ENCODE results near the gene C17orf75. TPM values are rescaled to one million over a fixed set of nuclear protein-coding genes. Genes with fewer than 3 reads are reported as not detected.

Gene C17orf75
- total and polyA plus RNA-seq, 10 donors, result 9.3 to 25.8 (median 14.5) TPM

DNA sequence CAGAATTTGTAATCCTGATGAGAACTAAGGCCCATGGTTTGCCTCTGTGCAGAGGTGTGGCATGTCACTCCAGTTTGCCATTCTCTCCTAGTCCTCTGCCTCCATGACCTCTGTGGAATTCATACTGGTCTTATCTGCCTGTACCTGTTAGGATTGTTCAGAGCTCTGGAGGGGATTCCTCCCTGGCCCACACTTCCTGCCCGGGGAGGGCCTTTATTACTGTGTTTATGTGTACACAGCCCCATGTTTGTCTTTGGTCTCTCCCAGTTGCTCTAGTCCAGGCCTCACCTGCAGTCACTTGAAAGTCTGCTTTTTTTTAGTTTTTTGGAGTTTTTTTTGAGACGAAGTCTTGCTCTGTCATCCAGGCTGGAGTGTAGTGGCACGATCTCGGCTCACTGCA, 39.9 kb downstream of the C17orf75 start:
- TF ChIP-seq, protein P1, sequence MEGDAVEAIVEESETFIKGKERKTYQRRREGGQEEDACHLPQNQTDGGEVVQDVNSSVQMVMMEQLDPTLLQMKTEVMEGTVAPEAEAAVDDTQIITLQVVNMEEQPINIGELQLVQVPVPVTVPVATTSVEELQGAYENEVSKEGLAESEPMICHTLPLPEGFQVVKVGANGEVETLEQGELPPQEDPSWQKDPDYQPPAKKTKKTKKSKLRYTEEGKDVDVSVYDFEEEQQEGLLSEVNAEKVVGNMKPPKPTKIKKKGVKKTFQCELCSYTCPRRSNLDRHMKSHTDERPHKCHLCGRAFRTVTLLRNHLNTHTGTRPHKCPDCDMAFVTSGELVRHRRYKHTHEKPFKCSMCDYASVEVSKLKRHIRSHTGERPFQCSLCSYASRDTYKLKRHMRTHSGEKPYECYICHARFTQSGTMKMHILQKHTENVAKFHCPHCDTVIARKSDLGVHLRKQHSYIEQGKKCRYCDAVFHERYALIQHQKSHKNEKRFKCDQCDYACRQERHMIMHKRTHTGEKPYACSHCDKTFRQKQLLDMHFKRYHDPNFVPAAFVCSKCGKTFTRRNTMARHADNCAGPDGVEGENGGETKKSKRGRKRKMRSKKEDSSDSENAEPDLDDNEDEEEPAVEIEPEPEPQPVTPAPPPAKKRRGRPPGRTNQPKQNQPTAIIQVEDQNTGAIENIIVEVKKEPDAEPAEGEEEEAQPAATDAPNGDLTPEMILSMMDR (IDR thresholded peaks at IDR 0.05 in 8 of 11, conservative IDR thresholded peaks at IDR 0.05 in 3 of 11), result no peak
- TF ChIP-seq POLR2A (IDR thresholded peaks at IDR 0.05), result no peak
- TF ChIP-seq POLR2AphosphoS5 (IDR thresholded peaks at IDR 0.05), result no peak
- no peak for DNase-seq
- Histone ChIP-seq H3K36me3 (no peaks in the 10 kb centered on the region), H3K9me3 (no peaks in the 10 kb centered on the region), H3K27me3 (replicated peaks in 1 of 7) (no peaks in the 10 kb centered on the region), H3K4me1 (no peaks in the 10 kb centered on the region), H3K27ac (no peak overlapping the region), H3K4me3 (no peak overlapping the region)
- 89 to 91% (median 90%) methylated on average over 4 of the region's 4 CpGs for WGBS, 5 donors
- intact Hi-C loops (cut with DNase I; ENCODE audit: low total_unique reads), result no loop called here

- no peak overlapping the region for H3K27ac ChIP-seq
- intact Hi-C loops (cut with DNase I; ENCODE audit: low total_unique reads), result no loop called here
- H3K4me3 ChIP-seq, result no peak overlapping the region
- DNase-seq, result no peak
- no peaks in the 10 kb centered on the region for H3K27me3 ChIP-seq (replicated peaks in 1 of 7)
- 85 to 95% (median 88%) methylated on average over 7 of the region's 7 CpGs for whole genome bisulfite sequencing, 5 donors
- H3K9me3 ChIP-seq, result no peaks in the 10 kb centered on the region
- no peaks in the 10 kb centered on the region for H3K36me3 ChIP-seq
- H3K4me1 ChIP-seq, result no peaks in the 10 kb centered on the region
- no peak for TF ChIP-seq POLR2A (IDR thresholded peaks at IDR 0.05)
- TF ChIP-seq POLR2AphosphoS5 (IDR thresholded peaks at IDR 0.05), result no peak
- TF ChIP-seq, protein P1 (IDR thresholded peaks at IDR 0.05 in 8 of 11, conservative IDR thresholded peaks at IDR 0.05 in 3 of 11), result no peak
These were observed 42.3 kb downstream of the C17orf75 start for GRCh38 chr17:32299580-32300164.

DNA sequence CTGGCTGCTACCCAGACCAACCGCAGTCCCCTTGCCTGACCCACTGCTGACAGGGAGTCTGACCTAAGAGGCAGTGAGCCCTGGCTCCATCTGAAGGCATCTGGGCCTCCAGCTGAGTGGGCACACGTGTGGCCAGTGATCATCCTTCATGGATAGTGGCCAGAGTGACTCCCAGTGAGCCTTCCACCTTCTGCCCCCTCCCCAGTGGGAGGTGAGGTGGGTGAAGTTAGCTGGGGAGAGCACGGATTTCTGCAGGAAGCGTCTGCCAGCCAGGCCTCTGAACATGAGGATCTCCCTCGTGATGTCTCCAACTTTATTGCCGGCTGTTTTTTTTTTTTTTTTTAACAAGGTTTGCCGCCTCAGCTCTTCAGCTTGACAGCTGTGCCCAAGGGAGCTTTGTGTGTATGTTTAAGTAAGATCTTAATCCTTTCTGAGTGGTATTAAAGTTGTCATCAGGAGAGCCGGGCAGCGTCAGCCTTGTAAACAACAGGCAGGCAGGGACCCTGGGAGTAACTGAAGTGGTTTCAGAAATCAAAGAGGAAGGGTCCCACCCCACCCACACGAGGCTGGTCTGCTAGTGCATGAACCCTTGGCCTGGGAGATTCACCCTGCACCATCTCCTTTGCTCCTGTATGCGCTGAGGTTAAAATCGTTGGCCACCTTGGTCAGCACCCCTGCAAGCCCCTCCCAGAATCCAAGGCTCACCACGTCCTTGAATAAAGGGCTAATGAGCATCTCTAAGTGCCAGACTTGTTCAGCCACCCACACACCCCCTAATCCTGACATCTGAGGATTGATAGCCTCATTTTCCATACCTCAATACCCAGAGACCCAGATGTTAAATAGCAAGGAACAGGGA, 43.0 kb downstream of the C17orf75 start:
- TF ChIP-seq POLR2AphosphoS5 (IDR thresholded peaks at IDR 0.05), result no peak
- no peak for TF ChIP-seq POLR2A (IDR thresholded peaks at IDR 0.05)
- TF ChIP-seq, protein P1 (IDR thresholded peaks at IDR 0.05 in 8 of 11, conservative IDR thresholded peaks at IDR 0.05 in 3 of 11), result no peak
- intact Hi-C loops (cut with DNase I; ENCODE audit: low total_unique reads), result no loop called here
- H3K36me3 ChIP-seq, result no peaks in the 10 kb centered on the region
- H3K27me3 ChIP-seq (replicated peaks in 1 of 7), result no peaks in the 10 kb centered on the region
- no peaks in the 10 kb centered on the region for H3K9me3 ChIP-seq
- 58 to 74% (median 73%) methylated on average over 11 to 13 of the region's 13 CpGs for WGBS, 5 donors
- no peak overlapping the region for H3K27ac ChIP-seq
- no peak overlapping the region for H3K4me3 ChIP-seq
- no peak for DNase-seq
- H3K4me1 ChIP-seq, result no peaks in the 10 kb centered on the region

- no peak overlapping the region for H3K27ac ChIP-seq
- TF ChIP-seq, protein P1 (IDR thresholded peaks at IDR 0.05 in 8 of 11, conservative IDR thresholded peaks at IDR 0.05 in 3 of 11), result no peak
- TF ChIP-seq POLR2AphosphoS5 (IDR thresholded peaks at IDR 0.05), result no peak
- TF ChIP-seq POLR2A (IDR thresholded peaks at IDR 0.05), result no peak
- WGBS, 5 donors, result 58 to 84% (median 70%) methylated on average over 5 to 6 of the region's 6 CpGs
- intact Hi-C loops (cut with DNase I; ENCODE audit: low total_unique reads), result no loop called here
- no peak for DNase-seq
- no peaks in the 10 kb centered on the region for H3K9me3 ChIP-seq
- H3K27me3 ChIP-seq (replicated peaks in 1 of 7), result no peaks in the 10 kb centered on the region
- H3K4me1 ChIP-seq, result no peaks in the 10 kb centered on the region
- no peak overlapping the region for H3K4me3 ChIP-seq
- H3K36me3 ChIP-seq, result no peaks in the 10 kb centered on the region
These were observed 43.7 kb downstream of the C17orf75 start for GRCh38 chr17:32298298-32298697.

All from spleen (tissue), 11 donors.